K562 (cell line): ENCODE data around the gene NEMP1. TPM values are rescaled to one million over a fixed set of nuclear protein-coding genes. Genes with fewer than 3 reads are reported as not detected.

Experiments
- CBFB ChIP-seq: sonication (generic); formaldehyde crosslinking; IDR thresholded peaks from 2 replicates; pipeline ENCODE4 v1.4.0; 2020; ENCODE audit warnings: mild to moderate bottlenecking, missing genetic modification reagents
- CBX5 ChIP-seq: IDR thresholded peaks from 2 replicates; pipeline ENCODE4 v1.6.1; 2014; ENCODE audit warnings: low read depth, borderline replicate concordance
- EGR1 ChIP-seq: fragments of 450-650 bp; conservative IDR thresholded peaks from 2 replicates; pipeline ENCODE4 v1.6.1; 2017; ENCODE audit warnings: mild to moderate bottlenecking
- ETV6 ChIP-seq, 3 experiments: fragments of 150-350 bp in 1 of 3; sonication (generic) in 1 of 3; formaldehyde crosslinking in 1 of 3; IDR thresholded peaks; 2 replicates each; pipeline versions ENCODE4 v1.6.1 to v1.8.0; 2014 to 2022; ENCODE audit warnings: borderline replicate concordance in 2 of 3, low read depth in 2 of 3, antibody characterized with exemption in 1 of 3, low read length in 1 of 3, mild to moderate bottlenecking in 1 of 3, missing genetic modification reagents in 1 of 3
- FOXA1 ChIP-seq: fragments of 450-650 bp; IDR thresholded peaks from 2 replicates; pipeline ENCODE4 v1.6.1; 2016; ENCODE audit warnings: mild to moderate bottlenecking, borderline replicate concordance
- FOXK2 ChIP-seq, 2 experiments: fragments of 450-650 bp; IDR thresholded peaks in 1 of 2; conservative IDR thresholded peaks in 1 of 2; 2 replicates each; pipeline ENCODE4 v1.6.1; 2016; ENCODE audit warnings: low read depth in 2 of 2, mild to moderate bottlenecking in 1 of 2
- JUND ChIP-seq, 2 experiments: IDR thresholded peaks; 2 replicates in 1 of 2; 3 replicates in 1 of 2; pipeline ENCODE4 v1.6.1; 2011; ENCODE audit warnings: borderline replicate concordance in 2 of 2, low read depth in 2 of 2, low read length in 2 of 2, improper control_type of control experiment in 1 of 2, missing biosample characterization in 1 of 2, missing genetic modification characterization in 1 of 2, missing genetic modification reagents in 1 of 2
- RCOR1 ChIP-seq, 2 experiments: IDR thresholded peaks; 2 replicates each; pipeline ENCODE4 v1.6.1; 2012; ENCODE audit warnings: low read depth in 2 of 2, low read length in 2 of 2, borderline replicate concordance in 1 of 2, improper control_type of control experiment in 1 of 2
- SRSF3 ChIP-seq: fragments of 200-400 bp; formaldehyde crosslinking; IDR thresholded peaks from 2 replicates; pipeline ENCODE4 v1.6.1; 2016; ENCODE audit warnings: mild to moderate bottlenecking, low read length, moderate library complexity; ENCODE audit not compliant: insufficient read depth
- STAT5B ChIP-seq: fragments of 250-450 bp; sonication (Bioruptor Pico); IDR thresholded peaks from 2 replicates; pipeline ENCODE4 v1.8.0; 2021; ENCODE audit warnings: mild to moderate bottlenecking, inconsistent platforms
- TCF7 ChIP-seq: sonication (generic); IDR thresholded peaks from 2 replicates; pipeline ENCODE4 v1.6.1; 2016; ENCODE audit warnings: antibody characterized with exemption, borderline replicate concordance
- VEZF1 ChIP-seq: fragments of 200-800 bp; sonication (Bioruptor generic); IDR thresholded peaks from 2 replicates; pipeline ENCODE4 v1.6.1; 2017; ENCODE audit warnings: missing genetic modification characterization, missing compliant biosample characterization
- ZBTB43 ChIP-seq: sonication (generic); formaldehyde crosslinking; IDR thresholded peaks from 2 replicates; pipeline ENCODE4 v1.8.0; 2023; ENCODE audit warnings: mild to moderate bottlenecking, missing genetic modification reagents
- ZBTB7A ChIP-seq: IDR thresholded peaks from 2 replicates; pipeline ENCODE4 v1.6.1; 2011; ENCODE audit warnings: low read depth, mild to moderate bottlenecking, low read length, moderate library complexity, borderline replicate concordance; ENCODE audit not compliant: control insufficient read depth
- ZNF184 ChIP-seq: sonication (generic); formaldehyde crosslinking; IDR thresholded peaks from 2 replicates; pipeline ENCODE4 v1.5.0; 2020; ENCODE audit warnings: missing genetic modification reagents
- polyA plus RNA-seq, 8 experiments: library from polyadenylated mRNA; depleted of rRNA in 4 of 8; stranded (reverse) in 5 of 8; unstranded in 3 of 8; fragments of >200 nt; fragmentation: Nextera tagmentation in 2 of 8; fragmentation: Illumina TruSeq in 1 of 8; extraction: Ambion mirVana in 2 of 8; extraction: Trizol in 1 of 8; gene quantifications; 2 replicates each; pipeline versions ENCODE4 v1.2.1 to v1.2.3, GENCODE V29; 2011 to 2014; ENCODE audit warnings: inconsistent platforms in 1 of 8, missing spikeins in 1 of 8
- total RNA-seq, 7 experiments: library from RNA; depleted of rRNA in 6 of 7; stranded (reverse); fragments of >200 nt in 6 of 7; fragmentation: Illumina TruSeq in 2 of 7; extraction: Trizol in 2 of 7; gene quantifications; 2 replicates each; pipeline versions ENCODE4 v1.2.1 to v1.2.3, GENCODE V29; 2011 to 2021; ENCODE audit warnings: low replicate concordance in 1 of 7
- TF ChIP-seq, protein P1 (sequence below), 2 experiments: fragments of 450-650 bp in 1 of 2; sonication (generic) in 1 of 2; formaldehyde crosslinking; conservative IDR thresholded peaks; 2 replicates each; pipeline versions ENCODE4 v1.4.0 to v1.8.1; 2020 to 2022; ENCODE audit warnings: mild to moderate bottlenecking in 1 of 2, missing genetic modification reagents in 1 of 2
- TF ChIP-seq, protein P2 (sequence below): fragments of 450-650 bp; formaldehyde crosslinking; IDR thresholded peaks from 2 replicates; pipeline ENCODE4 v1.4.0; 2022; ENCODE audit warnings: missing genetic modification characterization
- TF ChIP-seq, protein P3 (sequence below), 2 experiments: IDR thresholded peaks; 2 replicates each; pipeline ENCODE4 v1.6.1; 2011; ENCODE audit warnings: borderline replicate concordance in 1 of 2, control low read depth in 1 of 2, low read depth in 1 of 2, low read length in 1 of 2, mild to moderate bottlenecking in 1 of 2, mixed read lengths in 1 of 2, moderate library complexity in 1 of 2; ENCODE audit not compliant: insufficient read depth in 1 of 2, insufficient read length in 1 of 2, poor library complexity in 1 of 2, severe bottlenecking in 1 of 2; ENCODE audit errors: extremely low read depth in 1 of 2

Gene NEMP1
- total and polyA plus RNA-seq, 9 of the 15 experiments (the other 6 are each of a cell fraction or from before 2014, with no cell fraction given) = 9.5 to 82.2 (median 41.2) TPM

DNA sequence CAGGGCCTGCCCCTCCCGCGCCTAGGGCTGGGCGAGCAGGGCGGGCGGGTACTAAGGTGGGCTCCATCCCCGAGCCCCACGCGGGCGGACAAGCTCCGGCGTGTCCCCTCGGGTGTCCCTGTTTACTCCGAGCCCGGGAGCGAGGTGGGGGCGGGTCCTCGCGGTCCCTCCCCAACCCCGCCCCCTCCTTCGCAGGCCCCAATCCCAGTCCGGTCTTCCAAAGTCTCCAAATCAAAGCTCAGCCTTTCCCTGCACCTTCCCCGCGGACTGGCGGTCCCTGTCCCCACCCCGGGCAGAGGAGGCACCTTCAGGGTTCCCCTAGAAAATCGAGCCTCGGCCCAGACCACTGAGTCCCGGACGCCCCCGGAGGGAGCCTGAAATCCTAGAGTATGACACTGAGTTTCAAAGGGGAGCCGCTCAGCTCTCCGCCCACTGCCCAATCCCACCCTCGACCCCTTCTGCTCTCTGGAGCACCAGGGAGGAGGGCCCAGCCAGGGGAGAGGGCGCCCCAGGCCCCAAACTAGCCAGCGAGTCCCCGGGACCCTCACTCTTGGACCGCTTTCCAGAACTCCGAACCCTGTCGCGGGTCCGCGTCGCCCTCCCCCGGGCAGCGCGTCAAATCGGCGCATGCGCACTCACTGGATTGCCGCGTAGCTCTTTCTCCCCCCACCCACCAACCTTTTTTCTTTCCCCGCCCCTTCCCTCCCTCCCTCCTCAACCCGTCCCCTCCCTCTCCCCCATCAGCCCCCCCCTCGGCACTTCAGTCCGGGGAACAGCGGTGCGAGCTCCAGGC is 49.3 kb upstream of the NEMP1 start, which contains the start of gene LRP1 (continued):
- TF ChIP-seq, protein P1, sequence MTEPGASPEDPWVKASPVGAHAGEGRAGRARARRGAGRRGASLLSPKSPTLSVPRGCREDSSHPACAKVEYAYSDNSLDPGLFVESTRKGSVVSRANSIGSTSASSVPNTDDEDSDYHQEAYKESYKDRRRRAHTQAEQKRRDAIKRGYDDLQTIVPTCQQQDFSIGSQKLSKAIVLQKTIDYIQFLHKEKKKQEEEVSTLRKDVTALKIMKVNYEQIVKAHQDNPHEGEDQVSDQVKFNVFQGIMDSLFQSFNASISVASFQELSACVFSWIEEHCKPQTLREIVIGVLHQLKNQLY (CRISPR knock-in tag; conservative IDR thresholded peaks at IDR 0.05) = no peak
- TF ChIP-seq, protein P2, sequence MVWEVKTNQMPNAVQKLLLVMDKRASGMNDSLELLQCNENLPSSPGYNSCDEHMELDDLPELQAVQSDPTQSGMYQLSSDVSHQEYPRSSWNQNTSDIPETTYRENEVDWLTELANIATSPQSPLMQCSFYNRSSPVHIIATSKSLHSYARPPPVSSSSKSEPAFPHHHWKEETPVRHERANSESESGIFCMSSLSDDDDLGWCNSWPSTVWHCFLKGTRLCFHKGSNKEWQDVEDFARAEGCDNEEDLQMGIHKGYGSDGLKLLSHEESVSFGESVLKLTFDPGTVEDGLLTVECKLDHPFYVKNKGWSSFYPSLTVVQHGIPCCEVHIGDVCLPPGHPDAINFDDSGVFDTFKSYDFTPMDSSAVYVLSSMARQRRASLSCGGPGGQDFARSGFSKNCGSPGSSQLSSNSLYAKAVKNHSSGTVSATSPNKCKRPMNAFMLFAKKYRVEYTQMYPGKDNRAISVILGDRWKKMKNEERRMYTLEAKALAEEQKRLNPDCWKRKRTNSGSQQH (CRISPR knock-in tag) = no peak
- TF ChIP-seq SRSF3 (no peak), EGR1 (peak; percentile 54), VEZF1 (CRISPR knock-in tag) (peak; percentile 90), ZNF184 (no peak), STAT5B (CRISPR knock-in tag) (no peak), CBX5 (no peak), ETV6 (IDR thresholded peaks at IDR 0.05; ENCODE audit: borderline replicate concordance in 1 of 2, low read depth in 2 of 2, low read length in 1 of 2) (no peak), ETV6 (CRISPR knock-in tag; IDR thresholded peaks at IDR 0.05; ENCODE audit: borderline replicate concordance) (no peak), FOXK2 (conservative IDR thresholded peaks at IDR 0.05 in 1 of 2, IDR thresholded peaks at IDR 0.05 in 1 of 2; ENCODE audit: low read depth in 2 of 2) (peak in 1 of 2 experiments; percentile 47; a peak in 1 of 4 replicates), ZBTB7A (peak; percentile 86), TCF7 (no peak), FOXA1 (no peak), RCOR1 (IDR thresholded peaks at IDR 0.05; ENCODE audit: borderline replicate concordance in 1 of 2, low read depth in 2 of 2, low read length in 2 of 2) (no peak), CBFB (no peak), ZBTB43 (CRISPR knock-in tag) (no peak), JUND (IDR thresholded peaks at IDR 0.05; ENCODE audit: borderline replicate concordance, low read depth, low read length) (0 out of 2 replicates have a peak, but pooled peaks have one; percentile 5), JUND (tag; IDR thresholded peaks at IDR 0.05; ENCODE audit: borderline replicate concordance, low read depth, low read length) (no peak)
- TF ChIP-seq, protein P3, sequence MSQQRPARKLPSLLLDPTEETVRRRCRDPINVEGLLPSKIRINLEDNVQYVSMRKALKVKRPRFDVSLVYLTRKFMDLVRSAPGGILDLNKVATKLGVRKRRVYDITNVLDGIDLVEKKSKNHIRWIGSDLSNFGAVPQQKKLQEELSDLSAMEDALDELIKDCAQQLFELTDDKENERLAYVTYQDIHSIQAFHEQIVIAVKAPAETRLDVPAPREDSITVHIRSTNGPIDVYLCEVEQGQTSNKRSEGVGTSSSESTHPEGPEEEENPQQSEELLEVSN (IDR thresholded peaks at IDR 0.05; ENCODE audit: borderline replicate concordance in 1 of 2, extremely low read depth in 1 of 2, insufficient read depth in 1 of 2, insufficient read length in 1 of 2, low read depth in 1 of 2, low read length in 1 of 2, poor library complexity in 1 of 2, severe bottlenecking in 1 of 2) = peak; percentile 7 to 21
